Measurements from ENCODE around the gene PIP5K1A.
"Not testable (repeated sequence)": the region's sequence is repeated elsewhere in the genome, so short reads cannot be mapped to it uniquely, and the experiment has no call there.

PIP5K1A gene

GRCh38 chr1:151198254-151199127 is at the start of gene PIP5K1A:
PIP5K1A (plus strand) TSS chr1:151198552; CDS start chr1:151198997, 445 bp downstream.
- peak; percentile 98 for DNase-seq (ENCODE audit: low read depth)

DNA sequence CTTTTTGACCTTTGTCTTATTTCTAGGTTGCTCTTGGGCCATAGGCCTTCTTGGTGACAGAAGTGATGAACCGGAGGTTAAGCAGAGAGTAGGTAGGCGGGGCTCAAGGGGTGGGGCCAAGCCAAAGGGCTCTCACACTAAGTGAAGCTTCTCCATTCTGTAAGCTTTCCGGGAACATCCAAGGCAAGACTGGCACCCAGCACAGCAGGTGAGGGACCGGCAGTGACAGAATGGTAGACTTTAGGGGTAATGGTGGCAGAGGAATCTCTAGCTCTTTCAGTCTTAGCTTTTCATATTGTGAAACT is 41.9 kb upstream of the PIP5K1A start, which contains the start of gene TNFAIP8L2:
Gene TNFAIP8L2, plus strand, starts transcription at position 135 of the 305 bp plus-strand sequence. CDS start 2,049 bp downstream, outside the sequence.
- DNase-seq (ENCODE audit: low read depth): no peak

DNA sequence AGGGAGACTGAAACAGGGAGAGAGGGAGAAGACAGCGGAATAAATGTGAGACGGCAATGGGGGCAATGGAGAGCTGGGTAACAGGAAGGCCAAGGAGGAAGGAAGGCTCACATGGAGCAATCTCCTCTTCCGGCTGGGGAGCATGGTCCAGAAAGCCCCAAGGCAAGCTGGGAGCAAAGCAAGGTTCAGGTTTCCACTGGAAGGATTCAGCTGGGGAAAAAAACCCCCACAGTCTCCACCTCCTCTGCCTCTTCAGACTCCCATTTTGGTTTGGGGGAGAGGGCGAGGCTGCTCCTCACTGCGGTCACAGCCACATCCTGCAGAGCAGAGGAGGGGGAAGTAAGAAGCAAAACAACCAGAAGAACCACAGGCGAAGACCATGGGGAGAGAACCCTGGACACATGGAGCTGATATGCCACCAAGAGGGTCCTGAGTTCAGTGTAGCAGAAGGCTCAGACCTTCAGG is 41.3 kb upstream of the PIP5K1A start:
- no peak for DNase-seq (ENCODE audit: low read depth)

GRCh38 chr1:151158326-151158725 is 40.0 kb upstream of the PIP5K1A start:
- no peak for DNase-seq (ENCODE audit: low read depth)

- DNase-seq (ENCODE audit: low read depth): no peak
Measured at GRCh38 chr1:151158751-151159251, 39.6 kb upstream of the PIP5K1A start.

DNA sequence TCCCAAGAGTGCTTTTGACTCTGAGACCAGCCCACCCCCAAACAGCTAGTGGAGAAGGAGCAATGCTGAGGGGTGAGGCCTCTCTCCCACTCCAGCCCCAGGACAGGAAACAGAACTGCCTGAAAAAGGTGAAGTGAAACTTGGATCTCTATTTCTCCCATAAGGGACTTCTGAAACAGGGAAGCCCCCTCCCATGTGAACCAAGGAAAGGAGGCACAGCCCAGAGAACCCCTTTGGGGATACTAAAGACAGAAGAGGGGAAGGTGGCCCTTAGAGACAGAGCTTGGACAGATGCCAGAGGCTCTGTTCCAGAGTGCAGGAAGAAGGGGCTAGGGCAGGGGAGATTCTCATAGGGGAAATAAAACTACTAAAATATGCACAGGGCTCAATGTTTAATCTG is 39.0 kb upstream of the PIP5K1A start:
- no peak for DNase-seq (ENCODE audit: low read depth)

DNA sequence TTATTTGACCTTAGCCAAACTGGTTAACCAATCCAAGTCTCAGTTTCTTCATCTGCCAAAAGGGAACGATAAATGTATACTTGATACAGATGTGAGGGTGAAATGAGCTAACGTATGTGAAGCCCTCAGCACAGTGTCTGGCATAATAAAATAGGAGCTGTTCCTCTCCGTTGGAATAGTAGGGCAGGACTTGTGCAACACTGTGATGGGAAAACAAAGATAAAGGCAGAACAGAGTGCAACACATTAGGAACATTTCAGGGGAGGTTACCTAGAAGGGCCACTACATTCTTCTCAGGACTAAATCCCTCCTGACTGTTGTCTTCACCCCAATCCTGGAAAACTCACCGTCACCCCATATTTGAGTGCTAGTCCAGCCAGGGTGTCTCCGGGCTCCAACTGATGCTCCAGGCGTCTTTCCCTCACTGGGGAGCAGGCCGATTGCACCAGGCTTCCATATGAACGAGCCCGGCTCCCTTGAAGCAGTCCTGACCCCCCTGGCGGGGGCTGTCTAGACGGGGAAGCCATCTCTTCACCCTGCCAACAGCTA is 33.5 kb upstream of the PIP5K1A start:
- no peak for DNase-seq (ENCODE audit: low read depth)

DNA sequence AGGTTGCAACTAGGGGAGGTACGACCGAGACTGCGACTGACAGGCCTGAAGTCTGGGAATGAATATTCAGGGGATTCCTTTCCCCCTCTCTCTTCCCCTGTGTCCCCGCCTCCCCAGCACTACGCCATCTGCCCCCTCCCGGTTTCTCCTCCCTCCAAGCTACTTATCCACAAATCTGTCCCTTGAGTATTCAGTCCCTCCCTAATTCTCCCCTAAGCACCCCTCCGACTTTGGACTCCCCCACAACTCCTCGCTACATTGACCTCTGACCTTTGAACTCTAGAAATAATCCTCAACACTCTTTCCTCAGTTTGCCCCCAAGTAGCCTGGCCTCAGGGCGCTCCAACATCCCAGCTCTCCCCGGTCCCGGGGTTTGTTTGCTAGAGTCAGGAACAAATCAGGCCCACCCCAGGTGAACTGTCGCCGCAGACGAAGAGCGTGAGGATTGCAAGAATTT is 33.0 kb upstream of the PIP5K1A start:
- DNase-seq (ENCODE audit: low read depth): peak; percentile 38

DNA sequence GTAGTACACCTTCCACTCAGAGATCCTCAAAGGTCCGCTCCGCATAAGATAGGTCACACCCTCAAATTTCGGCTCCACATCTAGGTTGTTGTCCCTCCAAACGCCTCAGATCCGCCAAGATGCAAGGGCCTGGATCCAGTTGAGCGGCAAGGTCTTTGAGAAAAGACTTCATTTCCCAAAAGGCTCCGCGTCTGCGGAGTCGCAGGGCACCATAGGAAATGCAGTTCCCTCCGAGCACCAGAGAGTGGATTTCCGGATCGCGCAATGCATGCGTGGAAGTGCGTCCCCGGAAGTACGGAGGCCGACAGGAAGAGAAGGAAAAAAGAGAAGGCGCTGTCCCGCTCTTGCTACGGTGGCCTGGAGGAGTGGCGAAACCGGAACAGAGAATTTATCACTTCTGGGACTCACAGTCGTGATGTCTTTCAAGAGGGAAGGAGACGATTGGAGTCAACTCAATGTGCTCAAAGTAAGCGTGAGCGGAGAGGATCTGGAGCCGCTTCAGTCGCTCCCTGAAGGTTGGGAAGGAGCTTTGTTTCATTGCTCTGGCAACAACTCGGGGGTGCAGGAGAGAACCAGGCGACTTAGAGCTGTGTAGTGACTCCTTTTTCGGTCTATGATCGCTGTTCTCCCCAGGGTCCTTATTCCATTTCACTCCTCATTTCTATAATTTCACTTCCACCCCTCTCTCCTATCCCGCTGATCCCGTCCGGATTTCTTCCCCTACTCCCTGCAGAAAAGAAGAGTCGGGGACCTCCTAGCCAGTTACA is 32.4 kb upstream of the PIP5K1A start, which contains the start of the genes LYSMD1 and SCNM1:
Gene LYSMD1, minus strand, starts transcription at position 165 of the 767 bp plus-strand sequence. CDS start 644 bp downstream, outside the sequence.
Gene SCNM1, plus strand, starts transcription at position 407 of the 767 bp plus-strand sequence. Its CDS starts 9 bp downstream, at position 416.
- DNase-seq (ENCODE audit: low read depth): peak; percentile 99

- peak; percentile 18 for DNase-seq (ENCODE audit: low read depth)
Measured at GRCh38 chr1:151166505-151166956, 31.8 kb upstream of the PIP5K1A start.

- DNase-seq (ENCODE audit: low read depth): no peak
Measured at GRCh38 chr1:151167116-151167515, 31.2 kb upstream of the PIP5K1A start.

- no peak for DNase-seq (ENCODE audit: low read depth)
Measured at GRCh38 chr1:151171190-151171589, 27.2 kb upstream of the PIP5K1A start.

DNA sequence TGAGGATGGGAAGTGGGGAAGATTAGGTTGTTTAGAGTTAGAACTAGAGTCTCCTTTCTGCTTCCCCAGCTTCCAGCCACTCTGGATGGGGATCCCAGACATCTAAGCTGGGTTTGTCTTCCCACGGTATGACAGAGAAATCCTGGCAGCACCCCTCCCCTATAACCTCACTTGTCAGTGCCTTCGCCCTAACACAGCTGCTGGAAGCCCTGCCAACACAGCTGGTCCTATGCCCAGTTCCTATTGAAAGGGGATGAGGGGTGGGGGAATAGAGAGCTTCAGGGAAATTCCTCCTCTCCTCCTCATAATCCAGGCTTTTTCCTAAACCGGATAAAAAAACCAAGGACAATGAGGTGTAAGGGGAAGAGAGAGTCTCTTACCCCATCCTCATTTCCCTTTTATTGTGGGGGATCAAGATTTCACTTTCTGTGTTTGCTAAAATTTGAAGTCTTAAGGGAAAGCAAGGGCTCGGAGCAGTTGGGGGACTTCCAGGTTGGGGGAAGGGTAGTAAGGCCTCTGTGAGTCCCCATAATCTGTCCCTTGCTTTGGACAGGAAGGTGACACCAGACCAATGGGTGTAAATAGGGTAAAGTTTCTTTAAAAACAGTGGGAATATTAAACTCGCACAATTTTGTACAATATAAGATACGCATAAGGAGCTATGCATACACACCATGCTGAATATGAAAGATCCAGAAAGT is 23.2 kb upstream of the PIP5K1A start:
- no peak for DNase-seq (ENCODE audit: low read depth)

DNA sequence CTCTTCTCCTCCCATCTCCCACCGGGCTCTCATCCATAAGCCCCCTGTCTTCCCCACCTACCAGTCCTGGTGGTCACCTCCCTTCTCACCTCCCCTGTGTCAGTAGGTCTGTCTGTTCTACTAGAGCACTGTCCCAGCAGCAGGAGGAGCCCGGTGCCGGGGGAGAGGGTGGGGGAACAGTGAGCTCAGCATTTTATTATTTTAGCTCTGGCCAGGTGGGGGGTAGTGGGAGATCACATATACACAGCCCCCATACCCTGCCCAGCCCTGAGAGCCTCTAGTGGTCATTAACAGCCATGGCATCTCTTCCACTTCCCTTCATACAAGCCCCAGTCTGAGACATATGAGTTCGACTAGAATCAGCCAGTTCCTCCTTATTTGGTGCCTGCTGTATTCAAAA is 22.5 kb upstream of the PIP5K1A start, which contains the start of gene TMOD4:
Gene TMOD4, minus strand, starts transcription at position 119 of the 400 bp plus-strand sequence. CDS start 1,106 bp downstream, outside the sequence.
- no peak for DNase-seq (ENCODE audit: low read depth)

GRCh38 chr1:151176514-151177045 is 21.8 kb upstream of the PIP5K1A start:
- DNase-seq (ENCODE audit: low read depth): no peak

DNA sequence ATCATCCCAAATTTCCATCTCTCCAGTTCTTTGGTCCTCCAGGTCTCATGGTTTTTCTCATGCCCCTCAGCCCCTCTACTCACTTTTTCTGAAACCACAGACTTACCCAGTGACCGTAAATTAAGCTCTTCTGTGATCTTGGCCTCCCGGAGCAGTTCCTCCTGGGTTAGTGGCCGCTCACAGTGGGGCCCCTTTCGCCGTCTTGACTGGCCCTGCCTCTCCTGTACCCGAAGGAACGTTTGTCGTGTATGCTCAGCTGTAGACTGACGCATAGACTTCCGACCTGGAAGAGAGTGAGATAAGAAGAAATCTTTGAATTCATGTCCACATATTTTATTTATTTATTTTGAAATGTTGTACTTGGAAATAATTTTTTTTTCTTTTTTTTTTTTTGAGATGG is 14.1 kb upstream of the PIP5K1A start:
- no peak for DNase-seq (ENCODE audit: low read depth)

- no peak for DNase-seq (ENCODE audit: low read depth)
Measured at GRCh38 chr1:151187205-151187604, 11.1 kb upstream of the PIP5K1A start.

DNA sequence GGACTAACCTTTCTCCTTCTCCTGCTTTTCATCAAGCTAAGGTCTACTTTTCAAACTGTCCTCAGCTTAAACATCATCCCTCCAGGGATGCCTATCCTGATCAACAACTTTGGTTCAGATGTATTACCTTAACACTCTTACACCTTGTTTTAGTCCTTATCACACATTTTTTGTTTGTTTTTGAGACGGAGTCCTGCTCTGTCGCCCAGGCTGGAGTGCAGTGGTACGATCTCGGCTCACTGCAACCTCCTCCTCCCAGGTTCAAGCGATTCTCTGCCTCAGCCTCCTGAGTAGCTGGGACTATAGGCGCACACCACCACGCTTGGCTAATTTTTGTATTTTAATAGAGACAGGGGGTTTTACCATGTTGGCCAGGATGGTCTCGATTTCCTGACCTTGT is 9.7 kb upstream of the PIP5K1A start:
- DNase-seq (ENCODE audit: low read depth): not testable (repeated sequence)

- peak; percentile 86 for DNase-seq (ENCODE audit: low read depth)
Measured at GRCh38 chr1:151189637-151190445, 8.5 kb upstream of the PIP5K1A start, which contains the start of gene VPS72. VPS72 (minus strand) TSS chr1:151190197; CDS start chr1:151190121, 76 bp downstream.

DNA sequence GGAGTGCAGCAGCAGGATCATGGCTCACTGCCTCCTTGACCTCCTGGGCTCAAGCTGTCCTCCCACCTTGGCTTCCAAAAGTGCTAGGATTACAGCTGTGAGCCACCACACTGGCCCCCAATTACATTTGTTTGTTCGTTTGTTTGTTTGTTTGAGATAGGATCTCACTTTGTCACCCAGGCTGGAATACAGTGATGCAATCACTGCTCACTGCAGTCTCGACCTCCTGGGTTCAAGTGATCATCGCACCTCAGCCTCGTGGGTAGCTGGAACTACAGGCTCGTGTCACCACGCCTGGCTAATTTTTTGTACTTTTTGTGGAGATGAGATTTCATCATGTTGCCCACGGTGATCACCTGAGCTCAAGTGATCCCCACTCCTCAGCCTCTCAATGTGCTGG is 6.3 kb upstream of the PIP5K1A start:
- DNase-seq (ENCODE audit: low read depth): no peak
